GM21390 (cell line): ENCODE measurements around the gene EHMT1.

Experiments used
- ATAC-seq: cut with Tn5 transposase; IDR thresholded peaks from one replicate; pipeline ENCODE4 v1.9.1; 2021; ENCODE audit not compliant: unreplicated experiment

The EHMT1 gene

GRCh38 chr9:137734181-137734580 lies 115.4 kb downstream of the EHMT1 start:
- no peak for ATAC-seq

GRCh38 chr9:137738182-137738696 lies 119.4 kb downstream of the EHMT1 start:
- ATAC-seq = peak; percentile 93

- no peak for ATAC-seq
Observed at GRCh38 chr9:137738703-137739102, 119.9 kb downstream of the EHMT1 start.

- no peak for ATAC-seq
Observed at GRCh38 chr9:137739371-137740309, 120.8 kb downstream of the EHMT1 start.

- no peak for ATAC-seq
Observed at GRCh38 chr9:137740312-137740711, 121.5 kb downstream of the EHMT1 start.

- no peak for ATAC-seq
Observed at GRCh38 chr9:137741330-137741729, 122.5 kb downstream of the EHMT1 start.

- ATAC-seq = no peak
Observed at GRCh38 chr9:137742698-137743097, 123.9 kb downstream of the EHMT1 start.

GRCh38 chr9:137743695-137744094 lies 124.9 kb downstream of the EHMT1 start:
- ATAC-seq = no peak

GRCh38 chr9:137744632-137745183 lies 125.9 kb downstream of the EHMT1 start:
- ATAC-seq = no peak

GRCh38 chr9:137745541-137745991 lies 126.8 kb downstream of the EHMT1 start:
- ATAC-seq = peak; percentile 69

DNA sequence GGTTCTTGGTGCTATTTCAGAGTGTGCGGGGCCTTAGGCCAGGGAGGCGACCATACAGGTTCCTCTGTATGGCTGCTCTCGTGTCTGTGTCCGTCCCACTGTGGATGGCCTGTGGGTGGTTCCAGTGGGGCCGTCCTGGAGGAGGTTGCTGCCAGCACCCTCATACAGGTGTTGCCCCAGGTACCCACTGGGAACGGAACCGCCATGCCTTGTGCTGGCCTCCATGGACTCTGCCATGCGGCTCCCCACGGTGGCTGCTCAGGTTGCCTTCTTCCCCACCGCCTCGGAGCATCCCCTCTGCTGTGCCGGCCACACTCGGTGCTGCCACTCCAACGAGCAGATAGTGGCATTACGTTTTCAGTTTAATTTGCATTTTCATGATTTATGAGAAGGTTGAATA lies 129.5 kb downstream of the EHMT1 start:
- no peak for ATAC-seq

- ATAC-seq = no peak
Observed at GRCh38 chr9:137748741-137749140, 129.9 kb downstream of the EHMT1 start.

DNA sequence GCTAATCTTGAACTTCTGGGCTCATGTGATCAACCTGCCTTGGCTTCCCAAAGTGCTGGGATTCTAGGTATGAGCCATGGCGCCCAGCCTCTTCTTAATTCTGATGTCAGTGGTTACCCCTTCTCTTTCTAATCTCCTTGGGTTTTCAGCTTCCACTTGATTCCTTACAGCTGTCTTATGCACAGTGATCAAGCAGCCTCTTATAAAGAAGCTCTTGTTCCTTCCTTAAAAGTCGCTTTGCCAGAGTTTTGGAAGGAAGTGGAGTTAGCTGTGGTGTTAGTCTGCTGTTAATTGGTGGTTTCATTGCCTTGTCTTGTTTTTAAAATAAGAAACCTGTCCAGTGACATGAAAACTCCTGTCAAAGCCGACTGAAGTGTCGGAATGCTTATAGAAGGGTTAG lies 130.7 kb downstream of the EHMT1 start:
- no peak for ATAC-seq

GRCh38 chr9:137750007-137750406 lies 131.2 kb downstream of the EHMT1 start:
- no peak for ATAC-seq

DNA sequence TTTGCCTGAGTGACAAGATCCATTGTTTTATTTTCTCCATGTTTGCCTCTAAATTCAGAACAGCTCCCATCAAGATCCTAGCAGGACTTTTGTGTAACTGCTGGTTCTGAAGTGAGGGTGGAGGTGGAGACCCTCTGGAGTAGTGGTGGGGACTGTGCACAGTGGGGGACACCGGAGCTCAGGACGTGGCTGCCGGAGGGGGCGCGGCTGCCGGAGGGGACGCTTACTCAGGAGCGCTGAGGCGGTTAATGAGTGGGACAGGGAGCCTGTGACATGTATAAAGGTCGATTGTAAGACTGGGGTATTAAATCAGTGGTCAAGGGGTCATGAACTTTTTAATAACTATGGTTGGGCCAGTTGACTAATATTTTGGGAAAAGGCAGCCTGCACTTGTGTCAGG lies 131.8 kb downstream of the EHMT1 start:
- no peak for ATAC-seq

- ATAC-seq = no peak
Observed at GRCh38 chr9:137751616-137752015, 132.8 kb downstream of the EHMT1 start.

GRCh38 chr9:137752426-137752825 lies 133.6 kb downstream of the EHMT1 start:
- no peak for ATAC-seq

DNA sequence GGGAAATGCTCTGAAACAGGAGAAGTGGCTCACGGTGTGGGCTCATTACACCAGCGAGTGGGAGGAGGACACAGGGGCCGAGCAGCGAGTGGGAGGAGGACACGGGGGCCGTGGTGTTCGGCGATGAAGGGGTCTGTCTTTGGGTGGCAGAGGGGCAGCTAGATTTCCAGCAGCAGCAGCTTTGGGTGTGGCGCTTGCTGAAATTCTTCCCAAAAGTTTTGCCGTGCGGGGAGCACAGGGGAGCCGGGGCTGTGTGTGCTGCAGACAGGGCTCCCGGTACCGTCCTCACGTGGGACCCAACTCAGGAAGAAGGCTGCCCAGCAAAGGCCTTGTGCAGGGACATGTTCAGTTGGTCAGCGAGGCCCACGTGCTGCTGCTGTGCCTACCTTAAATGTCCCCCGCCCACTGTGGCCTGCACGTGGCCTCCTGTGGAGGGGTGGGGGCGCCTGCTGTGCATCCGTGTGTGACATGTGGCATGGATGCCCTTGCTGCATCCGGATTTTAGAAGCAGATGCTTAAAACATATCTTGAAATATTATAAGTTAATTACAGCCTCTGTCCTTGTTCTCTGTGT lies 134.5 kb downstream of the EHMT1 start:
- ATAC-seq = no peak

DNA sequence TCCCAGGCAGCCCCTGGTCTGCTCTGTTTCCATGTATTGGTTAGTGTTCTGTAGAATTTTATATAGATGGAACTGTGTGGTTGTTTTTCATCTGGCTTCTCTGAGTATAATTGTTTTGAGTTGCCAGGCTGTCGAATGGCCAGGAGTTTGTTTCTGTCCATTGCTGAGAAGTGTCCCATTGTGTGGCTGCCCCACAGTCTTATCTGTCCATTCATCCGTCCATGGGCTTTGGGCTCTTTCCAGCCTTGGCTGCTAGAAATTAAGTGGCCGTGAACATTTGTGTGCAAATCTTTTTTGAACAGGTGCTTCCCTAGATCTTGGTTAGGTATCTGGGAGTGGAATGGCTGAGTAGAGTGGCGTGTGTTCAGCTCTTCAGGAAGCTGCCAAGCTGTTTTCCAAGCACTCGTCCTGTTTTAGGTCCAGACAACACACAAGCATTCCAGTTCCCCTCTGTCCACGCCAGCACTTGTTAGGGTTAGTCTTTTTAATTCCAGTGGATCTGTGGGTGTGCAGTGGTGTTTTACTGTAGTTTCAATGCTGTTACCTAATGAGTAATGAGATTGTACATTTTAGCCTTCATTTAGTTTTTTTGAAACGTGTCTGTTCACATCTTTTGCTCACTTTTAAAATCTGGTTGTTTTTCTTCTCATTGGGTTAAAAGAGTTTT lies 136.6 kb downstream of the EHMT1 start:
- ATAC-seq = no peak

- ATAC-seq = no peak
Observed at GRCh38 chr9:137756045-137756744, 137.4 kb downstream of the EHMT1 start.

- no peak for ATAC-seq
Observed at GRCh38 chr9:137757139-137757538, 138.3 kb downstream of the EHMT1 start.
